Stimulated activated CD4-positive, alpha-beta T cell treated with anti-CD3 and anti-CD28 coated beads, TNF-alpha, amount 100 ng/mL, for 24 hours (primary cell): ENCODE results near the gene TWNK.

Experiments
- DNase-seq, 3 experiments: peaks; one replicate each; pipeline ENCODE4 v3.0.0-alpha.2; 2020; ENCODE audit warnings: low read depth in 3 of 3

The TWNK gene

GRCh38 chr10:101011517-101012423, 24.4 kb downstream of the TWNK start:
- no peak for DNase-seq

- DNase-seq = peak; percentile 54 to 79 (median 71)
Measured at GRCh38 chr10:101012525-101013364, 25.4 kb downstream of the TWNK start.

GRCh38 chr10:101013365-101013825, 26.1 kb downstream of the TWNK start:
- DNase-seq = no peak

- peak; percentile 54 to 78 (median 59) for DNase-seq
Measured at GRCh38 chr10:101014230-101014884, 27.0 kb downstream of the TWNK start.

- DNase-seq = no peak
Measured at GRCh38 chr10:101014966-101015581, 27.7 kb downstream of the TWNK start.

- no peak for DNase-seq
Measured at GRCh38 chr10:101015582-101015973, 28.2 kb downstream of the TWNK start.

- DNase-seq = no peak
Measured at GRCh38 chr10:101016814-101017213, 29.5 kb downstream of the TWNK start.

GRCh38 chr10:101018118-101018599, 30.8 kb downstream of the TWNK start:
- DNase-seq = no peak

- peak; percentile 47 to 83 (median 50) for DNase-seq
Measured at GRCh38 chr10:101018600-101019439, 31.5 kb downstream of the TWNK start.

GRCh38 chr10:101019440-101019703, 32.0 kb downstream of the TWNK start:
- DNase-seq = no peak

- no peak for DNase-seq
Measured at GRCh38 chr10:101020427-101021075, 33.2 kb downstream of the TWNK start.

GRCh38 chr10:101021239-101021638, 33.9 kb downstream of the TWNK start:
- no peak for DNase-seq

- DNase-seq = no peak
Measured at GRCh38 chr10:101021692-101022251, 34.4 kb downstream of the TWNK start.

- no peak for DNase-seq
Measured at GRCh38 chr10:101022967-101023705, 35.8 kb downstream of the TWNK start.

GRCh38 chr10:101027106-101027720, 39.9 kb downstream of the TWNK start:
- no peak for DNase-seq

- DNase-seq = no peak
Measured at GRCh38 chr10:101028446-101029337, 41.3 kb downstream of the TWNK start.

- no peak for DNase-seq
Measured at GRCh38 chr10:101029520-101030295, 42.4 kb downstream of the TWNK start.
